Pancreas (tissue), 10 donors: Measurements from ENCODE around the gene DLG2. TPM values are rescaled to one million over a fixed set of nuclear protein-coding genes. Genes with fewer than 3 reads are reported as not detected.

Experiments used
- ATAC-seq, 4 donors: fragments of 200-7000 bp; cut with Tn5 transposase; one replicate each; pipeline versions ENCODE4 v1.8.0 to v1.9.1; 2020; ENCODE audit warnings: mild to moderate bottlenecking in 4 of 4, moderate library complexity in 4 of 4
- DNase-seq, 6 donors: peaks; one replicate each; pipeline ENCODE4 v3.0.0-alpha.2; 2020
- FAIRE-seq: peaks from 2 replicates; lab custom pipeline; 2012; peaks lifted over from hg19 to GRCh38; lab: Jason Lieb, UNC
- H3K27ac ChIP-seq, 4 donors: fragments of 200-600 bp; sonication (generic); 1 replicate in 3 of 4; 2 replicates in 1 of 4; pipeline versions ENCODE4 v1.5.0 to v1.8.0; 2020
- H3K27me3 ChIP-seq, 4 donors: fragments of 200-600 bp; one replicate each; pipeline ENCODE4 v1.8.0; 2021
- H3K36me3 ChIP-seq, 3 donors: fragments of 200-600 bp; sonication (generic) in 1 of 3; one replicate each; pipeline versions ENCODE4 v1.5.0 to v1.8.0; 2020 to 2021
- H3K4me1 ChIP-seq, 3 donors: fragments of 200-600 bp; one replicate each; pipeline ENCODE4 v1.8.0; 2021
- H3K4me3 ChIP-seq, 4 donors: fragments of 200-600 bp; sonication (generic) in 2 of 4; one replicate each; pipeline versions ENCODE4 v1.5.0 to v1.8.0; 2020 to 2021
- H3K9me3 ChIP-seq, 4 donors: fragments of 200-600 bp; one replicate each; pipeline ENCODE4 v1.8.0; 2021
- WGBS, 2 donors: extraction: QIAGEN DNeasy Blood & Tissue Kit; methylation state at CpG; one replicate each; pipeline ENCODE4 v1.1.7; 2013; 5-methylcytosine and 5-hydroxymethylcytosine counted together
- intact Hi-C, 3 donors: fragments of 100-400 bp; cut with DNase I; formaldehyde crosslinking; loops; one replicate each; pipeline versions ENCODE4 v1.11.1 to v1.14.2; 2022
- polyA plus RNA-seq, 2 donors: library from polyadenylated mRNA; stranded (reverse); fragments of 200-250 nt; gene quantifications; one replicate each; pipeline ENCODE4 v1.2.3, GENCODE V29; 2013
- total RNA-seq, 6 donors: library from RNA; stranded (reverse); fragmentation: NEBNext Ultra II Directional in 4 of 6; extraction: Animal tissue kit (Norgen Biotek cat#: 25700) in 4 of 6; gene quantifications; one replicate each; pipeline versions ENCODE4 v1.2.1 to v1.2.4, GENCODE V29; 2021 to 2023
- TF ChIP-seq, protein P1 (sequence below), 4 donors: fragments of 200-600 bp; sonication (generic) in 3 of 4; IDR thresholded peaks; one replicate each; pipeline versions ENCODE4 v1.5.0 to v1.8.0; 2021; ENCODE audit warnings: antibody characterized with exemption in 4 of 4
- donor health status: healthy with polysubstance abuse.
- donor health status: DM: no; HTN: no; CAD: no; lungs with moderate emphysema.
- donor health status: DM: no; HTN: no; CAD: no.
- donor health status: control.
- donor health status: control.
- donor health status: Bipolar disorder and iron deficiency.
- donor health status: DM: yes; HTN: yes; CAD: no.
- donor health status: DM: no; HTN: no; CAD: no.
- donor health status: DM: no; HTN: no; CAD: no.
- donor health status: DM: yes; HTN: yes; CAD: no.

Gene DLG2
- total and polyA plus RNA-seq, 8 donors, result 1.2 to 5.4 (median 3.6) TPM

DNA sequence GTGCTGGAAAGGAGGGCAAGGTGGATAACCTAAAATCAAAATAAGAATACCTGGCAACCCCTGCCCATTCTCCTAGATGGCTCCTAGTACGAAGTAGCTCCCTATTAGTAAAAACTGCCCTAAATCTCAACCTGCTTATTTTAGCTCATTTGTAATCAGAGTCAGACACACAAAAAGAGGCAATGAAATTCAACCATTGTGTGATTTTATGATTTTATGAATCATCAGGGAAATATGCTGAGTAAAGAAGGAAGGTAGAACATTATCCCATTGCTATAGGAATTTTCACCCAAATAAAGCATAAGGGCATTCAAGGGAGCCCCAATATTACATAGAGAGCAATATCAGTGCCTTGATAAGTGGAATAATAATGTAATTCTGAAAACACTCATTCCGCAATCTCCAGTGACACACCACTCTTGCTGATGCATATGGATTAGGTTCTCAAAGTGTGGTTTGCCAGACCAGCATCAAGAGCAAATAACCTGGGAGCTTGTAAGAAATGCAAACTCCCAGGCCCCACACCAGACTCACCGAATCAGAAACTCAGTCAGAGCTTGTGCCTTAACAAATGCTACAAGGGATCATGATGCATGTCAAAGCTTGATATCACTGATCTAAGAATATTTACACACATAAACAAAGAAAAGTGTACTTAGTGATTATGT, 789.6 kb downstream of the DLG2 start:
- no peaks in the 10 kb centered on the region for H3K36me3 ChIP-seq
- DNase-seq (no peak), ATAC-seq (no peak), FAIRE-seq (no peak)
- intact Hi-C loops, result no loop called here
- no peaks in the 10 kb centered on the region for H3K9me3 ChIP-seq
- no peak overlapping the region for H3K27ac ChIP-seq
- H3K4me3 ChIP-seq, result no peak overlapping the region
- TF ChIP-seq, protein P1, sequence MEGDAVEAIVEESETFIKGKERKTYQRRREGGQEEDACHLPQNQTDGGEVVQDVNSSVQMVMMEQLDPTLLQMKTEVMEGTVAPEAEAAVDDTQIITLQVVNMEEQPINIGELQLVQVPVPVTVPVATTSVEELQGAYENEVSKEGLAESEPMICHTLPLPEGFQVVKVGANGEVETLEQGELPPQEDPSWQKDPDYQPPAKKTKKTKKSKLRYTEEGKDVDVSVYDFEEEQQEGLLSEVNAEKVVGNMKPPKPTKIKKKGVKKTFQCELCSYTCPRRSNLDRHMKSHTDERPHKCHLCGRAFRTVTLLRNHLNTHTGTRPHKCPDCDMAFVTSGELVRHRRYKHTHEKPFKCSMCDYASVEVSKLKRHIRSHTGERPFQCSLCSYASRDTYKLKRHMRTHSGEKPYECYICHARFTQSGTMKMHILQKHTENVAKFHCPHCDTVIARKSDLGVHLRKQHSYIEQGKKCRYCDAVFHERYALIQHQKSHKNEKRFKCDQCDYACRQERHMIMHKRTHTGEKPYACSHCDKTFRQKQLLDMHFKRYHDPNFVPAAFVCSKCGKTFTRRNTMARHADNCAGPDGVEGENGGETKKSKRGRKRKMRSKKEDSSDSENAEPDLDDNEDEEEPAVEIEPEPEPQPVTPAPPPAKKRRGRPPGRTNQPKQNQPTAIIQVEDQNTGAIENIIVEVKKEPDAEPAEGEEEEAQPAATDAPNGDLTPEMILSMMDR (IDR thresholded peaks at IDR 0.05), result no peak
- 77% methylated on average over 3 of the region's 3 CpGs for WGBS, 2 donors
- no peaks in the 10 kb centered on the region for H3K27me3 ChIP-seq
- no peaks in the 10 kb centered on the region for H3K4me1 ChIP-seq

DNA sequence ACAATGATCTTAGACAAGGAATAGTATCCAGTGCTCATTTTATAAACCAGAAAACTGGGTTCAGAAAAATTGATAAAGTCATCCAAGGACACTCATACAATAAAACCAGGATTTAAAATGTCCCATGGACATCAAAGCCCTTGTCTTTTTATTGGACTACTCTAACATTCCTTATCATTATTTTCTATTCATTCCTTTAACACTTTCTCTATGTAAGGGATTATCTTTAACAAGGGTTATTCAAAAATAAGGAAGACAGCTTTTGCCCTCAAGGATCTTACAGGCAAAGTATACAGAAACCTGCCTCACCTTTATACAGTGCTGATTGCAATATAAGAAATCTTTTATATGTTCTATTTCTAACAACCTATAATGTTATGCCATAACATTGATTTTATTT, 790.8 kb downstream of the DLG2 start:
- FAIRE-seq, result no peak
- TF ChIP-seq, protein P1 (IDR thresholded peaks at IDR 0.05), result no peak
- Histone ChIP-seq H3K9me3 (no peaks in the 10 kb centered on the region), H3K27ac (no peak overlapping the region), H3K4me3 (no peak overlapping the region), H3K4me1 (no peaks in the 10 kb centered on the region), H3K27me3 (no peaks in the 10 kb centered on the region), H3K36me3 (no peaks in the 10 kb centered on the region)
- intact Hi-C loops, result no loop called here
- no peak for ATAC-seq
- no peak for DNase-seq

DNA sequence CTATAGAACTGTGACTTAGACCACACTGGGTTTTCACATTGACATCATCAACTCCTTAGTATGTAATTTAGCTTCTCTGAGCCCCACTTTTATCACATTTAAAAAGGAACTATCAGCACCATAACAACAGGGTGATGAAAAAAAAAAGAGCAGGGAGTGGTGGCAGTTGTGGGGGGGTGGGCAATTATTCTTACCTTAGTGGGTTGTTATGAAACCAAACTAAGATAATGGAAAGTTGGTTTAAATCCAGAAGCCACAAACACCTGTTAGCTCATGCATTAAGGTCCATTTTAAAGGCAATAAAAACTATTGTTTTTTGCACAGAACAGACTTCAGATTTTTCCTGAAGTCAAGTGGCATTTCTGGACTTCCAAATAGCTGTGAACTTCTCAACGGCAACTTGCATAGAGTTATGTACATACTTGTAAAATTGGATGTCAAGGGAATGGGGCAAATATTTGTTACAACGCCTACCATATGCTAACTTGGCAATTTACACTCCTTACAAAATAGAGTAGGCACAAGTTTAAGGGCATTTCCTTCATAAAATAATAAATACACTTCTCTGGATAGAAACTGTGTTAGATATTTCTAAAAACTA, 793.6 kb downstream of the DLG2 start:
- no peak for FAIRE-seq

DNA sequence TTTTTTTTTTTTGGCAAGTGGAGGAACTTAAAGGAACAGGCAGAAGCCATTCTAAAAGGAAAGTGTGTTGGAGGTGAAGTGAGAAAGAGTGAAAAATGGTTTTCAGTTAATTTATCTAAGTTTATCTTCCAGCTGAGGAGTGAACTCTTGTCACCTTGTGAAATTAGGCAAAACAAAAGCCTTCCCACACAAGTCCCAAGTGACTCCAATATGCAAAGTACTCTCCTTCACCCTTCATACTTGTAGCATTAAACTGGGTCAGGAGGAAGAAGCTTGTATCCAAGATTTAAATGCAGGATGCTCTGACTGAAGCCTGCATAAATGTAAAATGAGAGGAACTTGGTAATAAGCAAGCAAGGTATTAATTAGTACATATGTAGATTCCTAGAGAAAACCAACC, 796.8 kb downstream of the DLG2 start:
- TF ChIP-seq, protein P1 (IDR thresholded peaks at IDR 0.05), result no peak
- intact Hi-C loops, result no loop called here
- H3K27me3 ChIP-seq, result no peaks in the 10 kb centered on the region
- H3K36me3 ChIP-seq, result no peaks in the 10 kb centered on the region
- H3K4me1 ChIP-seq, result no peaks in the 10 kb centered on the region
- no peak overlapping the region for H3K27ac ChIP-seq
- no peak for DNase-seq
- H3K4me3 ChIP-seq, result no peak overlapping the region
- FAIRE-seq, result no peak
- ATAC-seq, result no peak
- no peaks in the 10 kb centered on the region for H3K9me3 ChIP-seq

More for the DNA sequence above, 793.6 kb downstream of the DLG2 start:
- Histone ChIP-seq H3K36me3 (no peaks in the 10 kb centered on the region), H3K27ac (no peak overlapping the region), H3K27me3 (no peaks in the 10 kb centered on the region), H3K4me1 (no peaks in the 10 kb centered on the region), H3K9me3 (no peaks in the 10 kb centered on the region), H3K4me3 (no peak overlapping the region)
- TF ChIP-seq, protein P1 (IDR thresholded peaks at IDR 0.05), result no peak
- intact Hi-C loops, result no loop called here
- no peak for ATAC-seq
- no peak for DNase-seq
- WGBS, 2 donors, result 41 to 45% methylated on average over 2 of the region's 2 CpGs

GRCh38 chr11:84829162-84829561, 798.0 kb downstream of the DLG2 start:
- Histone ChIP-seq H3K9me3 (no peaks in the 10 kb centered on the region), H3K4me3 (no peak overlapping the region), H3K4me1 (no peaks in the 10 kb centered on the region), H3K36me3 (no peaks in the 10 kb centered on the region), H3K27me3 (no peaks in the 10 kb centered on the region), H3K27ac (no peak overlapping the region)
- intact Hi-C loops, result no loop called here
- ATAC-seq, result no peak
- whole genome bisulfite sequencing, 2 donors, result 47 to 72% methylated on average over 2 of the region's 2 CpGs
- FAIRE-seq, result no peak
- TF ChIP-seq, protein P1 (IDR thresholded peaks at IDR 0.05), result no peak
- no peak for DNase-seq
